HG03045 (cell line): Measurements from ENCODE around the gene PRTFDC1.
"Not testable (repeated sequence)": the region's sequence is repeated elsewhere in the genome, so short reads cannot be mapped to it uniquely, and the experiment has no call there.

Source experiments
- ATAC-seq: cut with Tn5 transposase; IDR thresholded peaks from one replicate; pipeline ENCODE4 v1.9.1; 2021; ENCODE audit warnings: mild to moderate bottlenecking, moderate library complexity; ENCODE audit not compliant: unreplicated experiment

Gene PRTFDC1

GRCh38 chr10:24849501-24850299, 102.7 kb downstream of the PRTFDC1 start:
- no peak for ATAC-seq

- no peak for ATAC-seq
These were observed 103.4 kb downstream of the PRTFDC1 start for GRCh38 chr10:24849051-24849450.

GRCh38 chr10:24848195-24848594, 104.2 kb downstream of the PRTFDC1 start:
- ATAC-seq = no peak

GRCh38 chr10:24847112-24848070, 105.0 kb downstream of the PRTFDC1 start:
- ATAC-seq = no peak

- no peak for ATAC-seq
These were observed 107.7 kb downstream of the PRTFDC1 start for GRCh38 chr10:24844742-24845141.

- ATAC-seq = no peak
These were observed 109.2 kb downstream of the PRTFDC1 start for GRCh38 chr10:24843256-24843655.

GRCh38 chr10:24842856-24843255, 109.5 kb downstream of the PRTFDC1 start:
- no peak for ATAC-seq

GRCh38 chr10:24841530-24841929, 110.9 kb downstream of the PRTFDC1 start:
- no peak for ATAC-seq

- ATAC-seq = no peak
These were observed 111.6 kb downstream of the PRTFDC1 start for GRCh38 chr10:24840784-24841183.

GRCh38 chr10:24837781-24838180, 114.6 kb downstream of the PRTFDC1 start:
- ATAC-seq = not testable (repeated sequence)

GRCh38 chr10:24834869-24835268, 117.5 kb downstream of the PRTFDC1 start:
- no peak for ATAC-seq

- ATAC-seq = no peak
These were observed 126.4 kb downstream of the PRTFDC1 start for GRCh38 chr10:24826009-24826408.

- ATAC-seq = no peak
These were observed 126.9 kb downstream of the PRTFDC1 start for GRCh38 chr10:24825551-24825950.

GRCh38 chr10:24824536-24824935, 127.9 kb downstream of the PRTFDC1 start:
- no peak for ATAC-seq

GRCh38 chr10:24824124-24824523, 128.3 kb downstream of the PRTFDC1 start:
- no peak for ATAC-seq

- peak; percentile 70 for ATAC-seq
These were observed 129.8 kb downstream of the PRTFDC1 start for GRCh38 chr10:24822590-24822989.

- no peak for ATAC-seq
These were observed 130.4 kb downstream of the PRTFDC1 start for GRCh38 chr10:24821986-24822385.

GRCh38 chr10:24816868-24817396, 135.5 kb downstream of the PRTFDC1 start:
- no peak for ATAC-seq

GRCh38 chr10:24814568-24815313, 137.7 kb downstream of the PRTFDC1 start:
- no peak for ATAC-seq

- ATAC-seq = no peak
These were observed 138.6 kb downstream of the PRTFDC1 start for GRCh38 chr10:24813856-24814255.

- no peak for ATAC-seq
These were observed 146.1 kb downstream of the PRTFDC1 start for GRCh38 chr10:24806262-24806661.
